Central memory CD4-positive, alpha-beta T cell (primary cell): ENCODE measurements around the gene ASIC3.
"Not testable (repeated sequence)": the region's sequence is repeated elsewhere in the genome, so short reads cannot be mapped to it uniquely, and the experiment has no call there.

ENCODE experiments used
- DNase-seq: peaks from one replicate; pipeline ENCODE4 v3.0.0; 2022

The ASIC3 gene

GRCh38 chr7:151034312-151035025 is 13.9 kb upstream of the ASIC3 start:
- DNase-seq, result no peak

DNA sequence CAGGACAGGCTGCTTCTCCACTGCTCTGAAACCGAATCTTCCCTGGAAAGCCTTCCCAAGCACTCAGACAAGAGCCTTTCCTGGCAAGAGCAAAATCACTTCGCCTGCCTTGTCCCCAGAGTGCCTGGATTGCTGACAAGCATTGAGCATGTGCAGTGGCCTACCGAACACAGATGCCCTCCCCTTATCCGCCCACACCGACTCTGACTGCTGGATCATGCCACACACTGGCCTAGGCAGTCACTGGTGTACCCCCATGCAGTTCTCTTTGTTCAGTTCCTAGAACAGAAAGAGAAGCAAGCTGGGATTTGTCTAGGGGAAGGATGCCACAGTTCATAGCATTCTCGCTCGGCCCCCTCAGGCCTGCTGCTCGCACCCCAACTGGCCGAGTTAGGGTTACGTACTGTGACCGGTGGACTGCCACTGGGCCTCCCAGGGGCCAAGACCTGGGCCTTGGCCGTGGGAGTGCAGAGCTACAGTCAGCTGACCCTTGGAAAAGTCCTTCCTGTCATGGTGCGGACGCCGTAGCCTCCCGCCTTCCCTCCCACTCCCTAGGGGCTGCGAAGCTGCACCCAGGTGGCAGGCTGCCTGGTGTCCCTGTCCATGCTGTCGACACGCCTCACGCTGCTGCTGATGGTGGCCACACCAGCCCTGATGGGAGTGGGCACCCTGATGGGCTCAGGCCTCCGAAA is 13.2 kb upstream of the ASIC3 start:
- DNase-seq, result no peak

DNA sequence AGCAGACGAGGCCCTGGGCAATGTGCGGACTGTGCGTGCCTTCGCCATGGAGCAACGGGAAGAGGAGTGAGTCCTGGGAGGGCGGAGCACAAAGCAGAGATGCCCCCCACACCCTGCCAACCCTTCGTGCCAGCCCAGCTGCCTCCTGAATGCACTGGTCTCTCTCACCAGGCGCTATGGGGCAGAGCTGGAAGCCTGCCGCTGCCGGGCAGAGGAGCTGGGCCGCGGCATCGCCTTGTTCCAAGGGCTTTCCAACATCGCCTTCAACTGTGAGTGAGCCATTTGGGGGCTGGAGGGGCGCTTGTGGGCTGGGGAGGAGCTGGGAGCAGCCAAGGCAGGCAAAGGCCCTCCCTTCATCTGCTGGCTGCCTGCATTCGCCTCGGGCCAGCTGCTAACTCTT is 12.4 kb upstream of the ASIC3 start:
- no peak for DNase-seq

DNA sequence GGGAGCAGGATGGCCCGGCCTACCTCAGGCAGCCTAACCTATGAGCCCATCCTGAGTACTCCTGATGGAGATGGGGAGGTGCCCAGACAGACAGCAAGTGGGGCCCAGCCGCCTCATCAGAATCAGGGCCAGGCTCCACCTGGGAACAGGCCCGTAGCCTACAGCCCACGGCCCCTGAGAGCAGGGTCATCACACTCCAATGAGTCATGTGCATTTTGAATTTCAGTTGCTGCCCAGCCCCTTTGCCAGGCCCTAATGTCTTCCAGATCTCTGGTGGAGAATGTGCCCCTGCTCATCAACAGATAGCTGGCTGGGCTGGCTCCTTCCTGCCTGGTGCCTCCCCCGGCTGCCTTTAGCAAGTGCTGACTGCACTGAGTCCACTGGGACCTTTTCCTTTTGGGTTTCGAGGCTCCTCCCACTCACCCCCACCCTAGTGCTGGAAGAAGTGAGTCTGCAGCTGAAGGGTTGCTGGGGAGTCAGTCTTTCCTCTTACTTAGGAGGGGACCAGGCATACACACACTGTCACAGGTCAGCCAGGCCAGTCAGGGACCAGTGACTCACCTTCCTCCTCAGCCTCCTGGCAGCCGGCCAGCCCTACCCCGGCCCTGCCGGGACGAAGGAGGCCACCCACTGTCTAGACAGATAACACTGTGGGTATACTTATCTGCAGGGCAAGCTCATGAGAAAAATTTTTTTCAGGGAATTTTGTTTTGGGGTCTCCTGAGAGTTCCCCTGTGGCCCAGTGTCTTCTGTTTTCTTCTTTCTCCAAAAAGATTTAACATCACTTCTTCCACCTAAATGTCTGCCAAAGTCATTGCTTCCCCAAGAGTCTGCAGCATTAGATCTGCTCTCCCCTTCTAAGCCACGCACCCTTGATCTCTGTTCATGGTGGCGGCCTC is 9.1 kb upstream of the ASIC3 start:
- no peak for DNase-seq

- no peak for DNase-seq
These were observed 8.3 kb upstream of the ASIC3 start for GRCh38 chr7:151039850-151040548.

DNA sequence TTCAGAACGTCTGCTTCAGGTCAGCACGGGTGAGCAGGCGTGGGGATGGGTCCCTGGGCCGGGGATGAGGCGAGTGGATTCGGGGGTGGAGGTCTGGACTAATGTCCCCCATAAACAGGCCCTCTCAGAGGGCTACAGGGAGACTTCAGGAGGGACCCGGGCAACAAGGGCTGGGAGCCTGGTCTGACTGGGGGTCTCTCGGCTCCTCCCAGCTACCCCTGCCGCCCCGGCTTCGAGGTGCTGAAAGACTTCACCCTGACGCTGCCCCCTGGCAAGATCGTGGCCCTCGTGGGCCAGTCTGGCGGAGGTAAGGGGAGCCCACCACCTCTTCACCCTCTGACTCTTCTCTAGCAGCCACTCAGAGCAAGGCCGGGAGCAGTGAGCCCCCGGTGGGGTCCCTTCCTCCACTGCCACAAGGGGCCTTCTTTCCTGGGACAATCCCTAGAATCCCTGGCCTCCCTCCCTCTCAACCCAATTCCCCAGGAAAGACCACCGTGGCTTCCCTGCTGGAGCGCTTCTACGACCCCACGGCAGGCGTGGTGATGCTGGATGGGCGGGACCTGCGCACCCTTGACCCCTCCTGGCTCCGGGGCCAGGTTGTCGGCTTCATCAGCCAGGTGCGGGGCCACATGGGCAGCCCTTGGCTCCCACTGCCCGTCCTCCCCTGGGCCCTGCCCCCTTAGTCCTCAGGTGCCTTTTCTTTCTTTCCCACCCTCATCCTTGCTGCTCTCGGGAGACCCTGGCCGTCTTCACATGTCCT is 7.5 kb upstream of the ASIC3 start:
- DNase-seq, result no peak

- not testable (repeated sequence) for DNase-seq
These were observed 4.9 kb upstream of the ASIC3 start for GRCh38 chr7:151043449-151043848.

GRCh38 chr7:151043959-151044358 is 4.4 kb upstream of the ASIC3 start:
- no peak for DNase-seq

- no peak for DNase-seq
These were observed 3.1 kb upstream of the ASIC3 start for GRCh38 chr7:151045262-151045661.

DNA sequence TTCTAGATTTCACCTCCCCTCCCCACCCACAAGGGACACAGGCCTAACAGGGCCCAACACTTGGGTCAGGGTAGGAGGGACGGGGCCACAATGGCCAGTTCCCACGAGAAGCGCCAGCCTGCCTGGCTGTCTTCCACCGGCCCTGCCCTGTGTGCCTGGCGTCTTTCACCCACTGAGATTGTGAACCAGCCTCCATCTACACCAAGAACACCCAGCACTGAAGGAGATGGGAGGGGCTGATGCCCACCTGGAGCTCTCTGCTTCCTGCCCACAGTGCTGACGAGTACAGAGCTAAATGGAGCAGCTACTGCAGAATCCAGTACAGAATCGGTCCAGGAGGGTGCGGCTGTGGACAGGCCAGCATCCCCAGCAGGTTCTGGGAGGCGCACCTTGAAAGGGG is 2.4 kb upstream of the ASIC3 start:
- no peak for DNase-seq

- no peak for DNase-seq
These were observed 1.4 kb upstream of the ASIC3 start for GRCh38 chr7:151046603-151047573.

GRCh38 chr7:151048911-151049463 is 656 bp downstream of the ASIC3 start:
- no peak for DNase-seq

DNA sequence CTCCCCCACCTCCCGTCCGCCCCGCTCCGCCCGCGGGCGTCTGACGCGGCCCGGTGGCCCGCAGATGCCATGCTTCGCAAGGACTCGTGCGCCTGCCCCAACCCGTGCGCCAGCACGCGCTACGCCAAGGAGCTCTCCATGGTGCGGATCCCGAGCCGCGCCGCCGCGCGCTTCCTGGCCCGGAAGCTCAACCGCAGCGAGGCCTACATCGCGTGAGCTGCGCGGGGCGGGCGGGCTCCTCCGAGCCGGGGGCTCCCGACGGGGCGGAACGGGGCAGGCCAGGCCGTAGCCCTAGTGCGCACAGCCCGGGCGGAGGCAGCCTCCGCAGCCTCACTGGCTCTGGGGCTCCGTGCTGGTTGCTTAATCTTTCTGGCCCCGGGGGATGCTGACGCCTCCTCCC is 2.8 kb downstream of the ASIC3 start:
- DNase-seq, result peak; percentile 59

DNA sequence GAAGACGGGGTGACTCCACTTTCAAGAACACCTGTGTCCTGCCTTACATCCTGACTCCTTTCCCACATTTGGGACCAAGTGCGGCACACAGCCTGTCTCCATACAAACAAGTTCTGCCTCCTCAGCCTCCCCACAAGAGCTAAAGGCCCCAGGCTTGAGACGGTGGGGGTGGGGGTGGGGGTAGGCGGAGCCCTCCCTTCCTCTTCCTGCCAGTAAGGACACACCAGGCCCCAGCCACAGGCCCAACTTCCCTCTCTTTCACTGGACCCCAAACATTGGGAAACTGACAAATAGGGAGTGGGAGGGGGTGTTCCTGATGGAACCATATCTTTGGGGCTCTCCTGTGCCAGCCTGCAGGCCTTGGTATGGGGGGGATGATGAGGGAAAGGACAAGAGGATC is 4.8 kb downstream of the ASIC3 start:
- DNase-seq, result no peak

GRCh38 chr7:151053751-151054150 is 5.4 kb downstream of the ASIC3 start:
- DNase-seq, result no peak

DNA sequence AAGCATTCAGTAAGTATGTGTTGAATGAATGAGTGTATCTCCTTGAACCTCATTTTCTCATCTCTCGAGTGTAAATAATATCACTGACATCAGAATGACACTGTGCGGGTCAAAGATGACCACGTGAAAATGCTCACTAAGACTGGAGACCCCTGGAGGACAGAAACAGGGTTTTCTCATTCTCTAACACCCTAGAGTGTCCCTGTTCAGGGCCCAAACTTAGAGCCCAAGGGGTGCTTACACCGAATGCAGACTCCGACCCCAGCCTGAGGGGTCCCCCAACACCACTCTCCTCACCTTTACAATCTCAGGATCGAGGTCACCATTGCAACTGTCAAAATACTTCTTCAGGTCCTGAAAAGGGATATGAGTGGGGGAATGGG is 7.9 kb downstream of the ASIC3 start:
- DNase-seq, result no peak

DNA sequence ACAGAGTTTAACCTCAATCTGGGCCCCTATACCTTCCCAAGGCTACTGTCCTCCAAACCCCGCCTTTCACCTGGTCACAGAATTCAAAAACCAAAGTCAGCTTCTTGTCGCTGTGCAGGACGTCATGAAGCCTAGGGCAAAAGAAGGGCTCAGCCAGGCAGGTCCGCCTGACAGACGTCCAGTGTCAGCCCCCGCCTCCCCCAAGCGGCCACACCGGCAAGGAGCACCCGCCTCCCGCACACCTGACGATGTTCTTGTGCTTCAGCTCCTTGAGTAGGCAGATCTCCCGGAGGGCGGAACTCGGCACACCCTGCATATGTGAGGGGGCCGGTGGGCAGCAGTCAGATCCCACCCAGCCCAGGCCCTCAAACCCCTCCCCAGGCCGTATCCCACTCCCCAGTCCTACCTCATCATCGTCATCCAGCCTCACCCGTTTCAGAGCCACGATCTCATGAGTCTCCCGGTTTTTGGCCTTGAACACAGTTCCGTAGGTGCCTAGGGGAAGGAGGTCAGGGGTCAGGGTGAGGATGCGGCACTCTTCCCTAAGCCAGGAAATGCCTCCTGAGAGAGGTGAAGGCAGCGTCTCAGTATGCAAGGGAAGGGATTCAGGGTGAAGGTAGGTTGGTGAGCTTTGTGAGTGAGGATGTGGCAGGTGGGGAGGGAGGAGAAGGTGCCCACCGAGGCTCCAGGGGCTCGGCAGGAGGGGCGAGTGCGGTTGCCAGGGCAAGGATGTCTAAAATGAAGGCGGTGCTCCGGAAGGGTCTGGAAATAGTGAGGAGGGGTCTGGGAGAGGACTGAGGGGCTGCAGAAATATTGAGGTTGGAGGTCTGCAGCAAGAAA is 8.6 kb downstream of the ASIC3 start:
- DNase-seq, result no peak

GRCh38 chr7:151057506-151057988 is 9.2 kb downstream of the ASIC3 start, which contains the start of gene CDK5:
Gene CDK5, minus strand, starts transcription at chr7:151057897. Its CDS starts 49 bp downstream, at chr7:151057848.
- no peak for DNase-seq
